Stomach smooth muscle (tissue), 2 donors: Measurements from ENCODE around the gene PDZD7.

Source experiments
- H3K27ac ChIP-seq: one replicate; pipeline ENCODE4 v1.7.0; 2013; ENCODE audit warnings: mild to moderate bottlenecking, low read length, inconsistent platforms
- H3K27me3 ChIP-seq, 2 donors: one replicate each; pipeline ENCODE4 v1.7.0; 2013; ENCODE audit warnings: low read length in 2 of 2; ENCODE audit not compliant: insufficient read depth in 2 of 2, control insufficient read depth in 1 of 2
- H3K36me3 ChIP-seq, 2 donors: one replicate each; pipeline ENCODE4 v1.7.0; 2013; ENCODE audit warnings: low read length in 2 of 2; ENCODE audit not compliant: control insufficient read depth in 2 of 2, insufficient read depth in 2 of 2
- H3K4me1 ChIP-seq: one replicate; pipeline ENCODE4 v1.7.0; 2013; ENCODE audit warnings: low read length; ENCODE audit not compliant: control insufficient read depth, insufficient read depth
- H3K4me3 ChIP-seq, 2 donors: one replicate each; pipeline ENCODE4 v1.7.0; 2013; ENCODE audit warnings: low read length in 2 of 2
- H3K9ac ChIP-seq, 2 donors: one replicate each; pipeline ENCODE4 v1.7.0; 2013; ENCODE audit warnings: low read length in 2 of 2, mild to moderate bottlenecking in 1 of 2
- H3K9me3 ChIP-seq, 2 donors: one replicate each; pipeline ENCODE4 v1.7.0; 2013; ENCODE audit warnings: low read length in 2 of 2; ENCODE audit not compliant: control insufficient read depth in 2 of 2
- donor health status: healthy.
- donor health status: Pancreatic carcinoma.

The PDZD7 gene

GRCh38 chr10:101000915-101001658 lies 29.8 kb downstream of the PDZD7 start:
- H3K4me1 ChIP-seq = peaks cover 56% of the 10 kb centered on the region
- peak overlapping the region; percentile 94 to 97 for H3K9ac ChIP-seq
- peak overlapping the region; percentile 76 to 90 for H3K4me3 ChIP-seq
- peak overlapping the region; percentile 98 for H3K27ac ChIP-seq
- H3K9me3 ChIP-seq = no peaks in the 10 kb centered on the region
- H3K36me3 ChIP-seq = peaks cover 20 to 23% of the 10 kb centered on the region in 2 donors
- H3K27me3 ChIP-seq = no peaks in the 10 kb centered on the region

DNA sequence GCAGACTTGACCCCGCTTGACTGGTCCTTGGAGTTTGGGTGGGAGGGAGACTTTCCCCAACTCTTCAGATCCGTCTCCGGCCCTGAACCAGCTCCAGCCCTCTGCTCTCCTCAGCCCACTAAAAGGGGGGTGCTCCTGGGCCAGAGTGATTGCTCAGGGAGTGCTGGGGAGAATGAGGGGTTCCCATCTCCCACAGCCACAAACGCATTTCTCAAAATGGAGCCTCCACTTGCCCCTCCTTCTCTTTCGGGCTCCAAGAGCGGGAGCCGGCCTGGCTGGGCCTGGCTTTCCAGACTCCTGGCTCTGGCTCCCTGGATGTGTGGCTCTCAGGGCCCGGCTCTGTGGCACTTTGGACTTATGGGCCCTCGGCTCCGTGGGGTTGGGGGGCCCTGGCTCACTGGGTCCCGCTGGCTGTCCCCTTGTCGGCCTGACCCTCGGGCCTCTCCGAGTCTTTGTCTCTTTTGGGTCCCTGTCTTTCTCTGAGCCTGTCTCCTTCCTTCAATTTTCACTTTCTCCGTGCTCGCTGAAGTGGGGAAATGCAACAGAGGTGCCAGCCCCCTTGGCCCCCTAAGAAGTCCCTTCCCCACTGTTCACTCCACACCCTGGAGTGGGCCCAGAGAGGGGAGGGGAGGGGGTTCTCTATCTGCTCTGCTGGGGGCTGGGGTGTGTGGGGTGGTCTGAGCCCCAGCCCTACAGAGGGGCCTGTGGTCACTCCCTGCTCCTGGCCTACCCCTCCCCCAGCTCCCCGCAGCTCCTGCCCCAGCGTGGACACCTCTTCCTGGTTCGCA lies 30.6 kb downstream of the PDZD7 start:
- no peaks in the 10 kb centered on the region for H3K27me3 ChIP-seq
- no peaks in the 10 kb centered on the region for H3K9me3 ChIP-seq
- peaks cover 56% of the 10 kb centered on the region for H3K4me1 ChIP-seq
- H3K27ac ChIP-seq = peak overlapping the region; percentile 98
- H3K36me3 ChIP-seq = peaks cover 16 to 18% of the 10 kb centered on the region in 2 donors
- peak overlapping the region; percentile 76 to 90 for H3K4me3 ChIP-seq
- H3K9ac ChIP-seq = peak overlapping the region; percentile 94 to 97

GRCh38 chr10:100999742-101000126 lies 31.2 kb downstream of the PDZD7 start, which contains the start of gene LZTS2:
LZTS2 (plus strand) TSS chr10:100999808; CDS start chr10:101002539, 2,731 bp downstream.
- peaks cover 14 to 16% of the 10 kb centered on the region in 2 donors for H3K36me3 ChIP-seq
- no peaks in the 10 kb centered on the region for H3K9me3 ChIP-seq
- no peaks in the 10 kb centered on the region for H3K27me3 ChIP-seq
- peak within 1 kb of the TSS; percentile 98 for H3K27ac ChIP-seq
- peak within 1 kb of the TSS; percentile 94 to 97 for H3K9ac ChIP-seq
- peak within 1 kb of the TSS; percentile 76 to 90 for H3K4me3 ChIP-seq
- peaks cover 56% of the 10 kb centered on the region for H3K4me1 ChIP-seq

DNA sequence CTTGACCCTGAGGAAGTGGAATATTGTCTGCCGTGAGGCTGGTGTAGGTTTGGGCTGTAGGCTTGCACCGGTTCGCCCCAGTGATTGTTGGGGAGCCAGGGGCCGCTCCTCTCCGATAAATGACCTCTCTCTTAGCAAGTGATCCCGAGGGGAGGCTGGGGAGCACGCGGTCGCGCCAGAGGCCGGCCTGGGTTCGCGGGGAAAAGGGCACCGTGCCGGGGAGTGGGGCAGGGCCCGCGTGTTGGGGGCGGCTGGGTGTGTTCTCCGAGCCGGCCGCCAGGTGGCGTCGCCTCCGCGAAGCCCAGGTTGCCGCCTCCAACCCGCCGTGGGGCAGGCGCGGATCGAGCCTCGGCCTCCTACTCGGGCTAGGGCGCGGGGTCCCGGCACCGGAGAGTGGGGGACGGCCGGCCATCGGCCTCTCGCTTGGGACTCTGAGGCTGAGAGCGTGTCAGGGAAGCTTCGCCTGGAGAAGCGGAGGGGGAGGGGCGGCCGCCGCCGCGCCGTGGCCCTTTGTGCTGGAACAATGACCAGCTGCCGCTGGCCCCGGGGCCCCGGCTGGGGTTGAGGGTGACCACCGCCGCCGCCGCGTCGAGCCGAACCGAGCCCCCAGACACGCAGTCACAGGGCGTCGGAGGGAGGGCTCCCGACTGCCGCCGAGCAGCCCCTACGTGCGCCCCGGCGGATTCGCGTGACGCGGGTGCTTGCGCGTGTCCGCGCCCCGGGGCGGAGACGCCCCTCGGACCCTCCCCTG lies 31.8 kb downstream of the PDZD7 start:
- Histone ChIP-seq H3K4me3 (peak overlapping the region; percentile 69 to 90), H3K9me3 (no peaks in the 10 kb centered on the region), H3K27me3 (no peaks in the 10 kb centered on the region), H3K36me3 (peaks cover 14 to 16% of the 10 kb centered on the region in 2 donors), H3K9ac (peak overlapping the region; percentile 81 to 88), H3K4me1 (peaks cover 56% of the 10 kb centered on the region), H3K27ac (peak overlapping the region; percentile 95)

GRCh38 chr10:100998183-100998990 lies 32.5 kb downstream of the PDZD7 start:
- H3K9ac ChIP-seq = peak overlapping the region; percentile 81 to 88
- peak overlapping the region; percentile 69 to 90 for H3K4me3 ChIP-seq
- H3K4me1 ChIP-seq = peaks cover 52% of the 10 kb centered on the region
- H3K27ac ChIP-seq = peak overlapping the region; percentile 95
- peaks cover 11 to 13% of the 10 kb centered on the region in 2 donors for H3K36me3 ChIP-seq
- no peaks in the 10 kb centered on the region for H3K27me3 ChIP-seq
- no peaks in the 10 kb centered on the region for H3K9me3 ChIP-seq

GRCh38 chr10:100997360-100998182 lies 33.4 kb downstream of the PDZD7 start:
- Histone ChIP-seq H3K4me1 (peaks cover 44% of the 10 kb centered on the region), H3K36me3 (peaks cover 8 to 11% of the 10 kb centered on the region in 2 donors), H3K9ac (peak overlapping the region; percentile 68 to 81), H3K4me3 (peak overlapping the region; percentile 69 to 90), H3K9me3 (no peaks in the 10 kb centered on the region), H3K27ac (peak overlapping the region; percentile 95), H3K27me3 (no peaks in the 10 kb centered on the region)

GRCh38 chr10:100996678-100997359 lies 34.1 kb downstream of the PDZD7 start:
- H3K4me1 ChIP-seq = peaks cover 37% of the 10 kb centered on the region
- H3K4me3 ChIP-seq = peak overlapping the region; percentile 69 to 90
- H3K9me3 ChIP-seq = no peaks in the 10 kb centered on the region
- peak overlapping the region; percentile 68 to 81 for H3K9ac ChIP-seq
- H3K27ac ChIP-seq = peak overlapping the region; percentile 95
- H3K27me3 ChIP-seq = no peaks in the 10 kb centered on the region
- H3K36me3 ChIP-seq = peaks cover 8 to 11% of the 10 kb centered on the region in 2 donors

DNA sequence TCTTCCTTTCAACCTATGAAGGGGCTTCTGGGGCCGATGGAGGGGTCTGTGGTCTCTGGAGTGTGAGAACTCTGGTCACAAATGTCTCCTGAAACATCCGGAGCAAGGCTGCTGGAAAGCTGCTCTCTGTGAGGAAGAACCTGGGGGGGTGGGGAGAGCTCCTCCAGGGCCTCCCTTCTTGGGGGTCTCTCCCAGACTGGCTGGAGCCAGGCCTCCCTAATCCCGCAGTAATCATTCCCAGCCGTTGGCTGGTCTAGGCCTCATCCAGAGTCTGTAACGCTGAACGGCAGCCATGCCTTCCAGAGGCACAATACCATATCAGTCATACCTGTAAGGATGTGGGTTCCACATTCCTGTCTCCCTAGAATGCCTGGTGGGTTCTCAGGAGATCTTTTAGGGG lies 35.7 kb downstream of the PDZD7 start:
- peak overlapping the region in 1 of 2 donors; percentile 13 for H3K9ac ChIP-seq
- H3K4me1 ChIP-seq = peaks cover 22% of the 10 kb centered on the region
- H3K27ac ChIP-seq = no peak overlapping the region
- H3K4me3 ChIP-seq = no peak overlapping the region
- H3K9me3 ChIP-seq = no peaks in the 10 kb centered on the region
- peaks cover 19 to 22% of the 10 kb centered on the region in 2 donors for H3K36me3 ChIP-seq
- no peaks in the 10 kb centered on the region for H3K27me3 ChIP-seq
